GM18519 (cell line): ENCODE results near the gene ABHD6.
"Not testable (repeated sequence)": the region's sequence is repeated elsewhere in the genome, so short reads cannot be mapped to it uniquely, and the experiment has no call there.

Experiments used
- ATAC-seq: cut with Tn5 transposase; IDR thresholded peaks from one replicate; pipeline ENCODE4 v1.9.1; 2021; ENCODE audit warnings: mild to moderate bottlenecking, moderate library complexity; ENCODE audit not compliant: unreplicated experiment, low FRiP score

The ABHD6 gene, protein sequence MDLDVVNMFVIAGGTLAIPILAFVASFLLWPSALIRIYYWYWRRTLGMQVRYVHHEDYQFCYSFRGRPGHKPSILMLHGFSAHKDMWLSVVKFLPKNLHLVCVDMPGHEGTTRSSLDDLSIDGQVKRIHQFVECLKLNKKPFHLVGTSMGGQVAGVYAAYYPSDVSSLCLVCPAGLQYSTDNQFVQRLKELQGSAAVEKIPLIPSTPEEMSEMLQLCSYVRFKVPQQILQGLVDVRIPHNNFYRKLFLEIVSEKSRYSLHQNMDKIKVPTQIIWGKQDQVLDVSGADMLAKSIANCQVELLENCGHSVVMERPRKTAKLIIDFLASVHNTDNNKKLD

DNA sequence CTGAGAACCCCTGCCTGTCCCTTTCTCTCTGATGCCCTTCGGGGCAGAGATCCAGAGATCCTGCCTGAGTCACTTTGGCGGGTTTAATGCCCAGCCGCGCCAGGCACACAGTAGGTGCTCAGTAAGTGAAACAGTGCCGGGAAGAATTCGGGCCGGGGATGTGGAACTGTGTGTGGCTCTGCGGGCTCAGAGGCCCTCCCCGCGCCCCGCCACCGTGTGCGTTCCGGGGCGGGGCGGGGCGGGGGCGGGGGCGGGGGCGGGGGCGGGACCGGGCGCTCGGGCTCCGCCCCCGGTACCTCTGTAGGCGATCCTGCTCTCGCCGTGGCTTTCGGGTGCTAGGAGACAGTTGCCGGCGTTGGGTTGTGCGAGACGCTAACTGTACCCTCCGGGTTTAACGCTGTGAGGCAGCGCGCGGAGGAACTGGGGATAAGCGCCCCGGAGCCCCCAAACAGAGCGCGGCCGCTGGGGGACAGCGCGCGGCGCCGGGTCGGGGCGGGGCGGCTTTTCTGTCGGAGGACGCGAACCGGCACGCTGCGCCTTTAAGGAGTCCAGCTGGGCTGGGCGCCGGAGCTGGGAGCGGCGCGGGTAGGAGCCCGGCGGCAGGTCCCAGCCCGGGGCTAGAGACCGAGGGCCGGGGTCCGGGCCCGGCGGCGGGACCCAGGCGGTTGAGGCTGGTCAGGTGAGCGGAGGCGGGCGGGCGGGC lies at the start of gene ABHD6:
Gene ABHD6, plus strand, starts transcription at position 555 of the 703 bp plus-strand sequence. CDS start 18,795 bp downstream, outside the sequence.
- peak; percentile 53 for ATAC-seq

DNA sequence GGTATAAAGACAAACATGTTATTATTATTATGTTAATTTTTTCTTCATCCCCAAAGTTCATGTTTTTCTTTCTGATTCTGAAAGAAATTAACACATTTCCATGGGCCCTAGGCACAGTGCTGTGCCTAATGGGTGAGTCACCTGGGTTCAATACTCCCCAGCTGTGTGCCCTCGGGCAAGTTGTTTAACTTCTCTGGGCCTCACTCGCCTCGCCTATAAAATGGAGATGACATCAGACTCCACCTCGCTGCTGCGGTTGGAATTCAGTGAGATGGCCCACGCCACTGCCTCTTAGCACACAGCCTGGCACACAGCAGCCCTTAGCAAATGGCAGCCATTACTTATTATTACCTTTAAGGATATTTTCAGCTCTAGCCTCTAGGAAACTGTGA lies 49.4 kb upstream of the ABHD6 start:
- no peak for ATAC-seq

DNA sequence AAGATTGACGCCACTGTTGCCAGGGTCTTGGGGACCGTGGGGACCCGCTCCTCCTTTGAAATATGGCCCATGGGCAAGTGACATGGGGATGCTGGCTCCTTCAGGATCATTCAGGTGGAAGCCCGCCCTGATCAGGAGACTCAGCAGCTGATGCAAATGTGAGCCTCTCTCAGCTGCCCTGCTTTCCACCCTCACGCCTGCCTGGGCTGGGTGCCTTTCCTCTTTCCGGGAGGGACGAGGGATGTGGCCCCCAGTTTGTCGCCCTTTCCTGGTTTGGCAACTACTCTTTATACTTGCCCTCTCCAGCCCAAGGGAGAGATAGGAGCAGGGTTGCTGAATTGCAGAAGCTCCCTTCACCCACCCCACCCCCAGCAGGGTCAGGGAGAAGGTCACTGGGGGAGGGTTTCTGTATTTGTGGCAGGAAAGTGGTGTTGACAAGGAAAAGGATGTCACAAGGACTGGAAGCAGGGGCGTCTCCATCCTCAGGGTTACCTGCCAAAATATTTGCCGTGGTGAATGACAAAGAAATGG lies 48.6 kb upstream of the ABHD6 start:
- ATAC-seq = no peak

DNA sequence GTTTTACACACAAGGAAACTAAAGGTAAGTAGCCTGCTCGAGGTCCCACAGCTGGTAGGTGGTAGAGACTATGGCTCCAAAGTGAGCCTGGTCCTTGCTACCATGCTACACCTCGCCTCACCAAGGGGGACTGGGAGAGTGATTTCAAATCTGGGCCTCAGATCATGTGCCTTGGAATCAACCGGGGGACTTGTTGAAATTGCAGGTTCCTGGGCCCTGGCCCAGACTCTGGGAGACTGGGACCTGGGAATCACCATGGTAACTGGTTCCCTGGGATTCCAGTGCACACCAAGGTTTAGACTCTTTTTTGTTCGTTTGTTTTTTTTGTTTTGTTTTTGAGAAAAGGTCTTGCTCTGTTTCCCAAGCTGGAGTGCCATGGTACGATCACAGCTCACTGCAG lies 47.9 kb upstream of the ABHD6 start:
- ATAC-seq = no peak

DNA sequence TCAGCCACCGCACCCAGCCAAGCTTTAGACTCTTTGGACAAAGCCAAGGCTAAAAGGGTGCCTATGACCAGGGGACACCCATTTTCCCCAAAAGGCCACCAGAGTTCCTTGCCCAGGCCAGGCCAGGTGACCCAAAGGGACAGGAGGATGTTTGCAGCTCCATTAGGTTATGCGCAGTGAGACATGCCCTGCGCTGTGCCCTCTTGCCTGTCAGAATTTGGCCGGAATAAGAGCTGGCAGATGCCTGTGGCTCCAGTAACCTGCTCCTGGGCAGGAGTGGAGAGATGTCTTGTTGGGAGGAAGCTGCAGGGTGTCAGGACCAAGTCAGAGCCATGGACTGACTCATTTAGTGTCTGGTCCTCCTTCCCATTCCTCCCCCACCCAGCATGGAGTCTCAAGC lies 47.3 kb upstream of the ABHD6 start:
- ATAC-seq = no peak

DNA sequence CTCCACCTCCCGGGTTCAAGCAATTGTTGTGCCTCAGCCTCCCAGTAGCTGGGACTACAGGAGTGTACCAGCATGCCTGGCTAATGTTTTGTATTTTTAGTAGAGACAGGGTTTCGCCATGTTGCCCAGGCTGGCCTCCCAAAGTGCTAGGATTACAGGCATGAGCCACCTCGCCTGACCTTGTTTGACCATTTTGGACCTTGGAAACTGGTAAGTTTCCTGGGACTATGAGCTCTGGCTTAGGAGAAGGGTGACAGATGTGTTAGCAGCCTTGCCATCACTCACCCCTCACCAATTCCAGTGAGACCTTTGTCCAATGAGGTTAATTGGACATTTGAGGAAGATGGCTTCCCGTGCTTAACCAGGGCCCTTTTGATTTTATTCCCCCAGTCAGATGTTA lies 46.7 kb upstream of the ABHD6 start:
- ATAC-seq = no peak

DNA sequence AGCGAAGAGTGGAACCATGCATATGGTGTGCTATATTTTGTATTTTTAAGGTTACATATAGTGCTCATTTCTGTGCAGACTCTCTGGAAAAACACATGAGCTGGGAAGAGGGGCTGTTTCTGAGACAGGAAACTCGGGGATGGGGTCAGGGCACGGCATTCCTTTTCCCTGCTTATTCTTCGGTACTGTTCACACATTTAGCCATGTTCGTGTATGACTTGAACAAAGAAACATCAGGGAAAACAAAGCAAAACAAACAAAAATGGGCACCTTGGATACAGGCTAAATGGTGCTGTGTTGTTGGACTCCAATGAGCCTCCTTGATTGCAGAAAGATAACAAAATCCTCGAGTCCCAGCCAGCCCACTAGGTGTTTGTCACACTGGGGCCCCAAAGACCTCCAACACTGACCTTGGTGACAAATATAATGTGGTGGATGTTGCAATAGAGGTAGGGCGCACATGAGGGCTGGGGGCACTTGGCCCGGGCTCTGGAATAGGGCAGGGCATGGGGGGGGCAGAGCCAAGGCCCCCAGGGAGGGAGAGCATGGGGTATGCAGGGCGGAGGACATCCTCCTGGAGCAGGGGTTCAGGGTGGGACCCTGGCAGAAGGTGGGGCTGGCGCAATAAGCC lies 46.1 kb upstream of the ABHD6 start:
- no peak for ATAC-seq

DNA sequence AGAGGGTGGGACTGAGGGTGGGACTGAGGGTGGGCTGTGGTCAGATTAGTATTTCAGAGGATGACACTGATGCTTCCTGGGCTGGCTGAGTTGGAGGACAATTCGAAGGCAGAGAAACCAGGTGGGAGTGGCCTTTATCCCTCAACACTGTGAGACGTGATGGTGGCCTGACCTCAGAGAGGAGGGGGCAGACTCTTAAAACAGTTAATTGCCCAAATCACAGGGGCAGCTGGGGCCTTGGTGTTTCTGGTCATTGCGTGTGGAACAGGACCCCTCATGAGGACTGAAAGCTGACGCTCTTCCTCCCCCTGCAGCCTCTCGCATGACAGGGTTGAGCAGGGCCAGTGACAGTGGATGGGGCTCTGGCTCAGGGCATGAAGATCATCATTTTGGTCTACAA lies 45.5 kb upstream of the ABHD6 start:
- ATAC-seq = no peak

DNA sequence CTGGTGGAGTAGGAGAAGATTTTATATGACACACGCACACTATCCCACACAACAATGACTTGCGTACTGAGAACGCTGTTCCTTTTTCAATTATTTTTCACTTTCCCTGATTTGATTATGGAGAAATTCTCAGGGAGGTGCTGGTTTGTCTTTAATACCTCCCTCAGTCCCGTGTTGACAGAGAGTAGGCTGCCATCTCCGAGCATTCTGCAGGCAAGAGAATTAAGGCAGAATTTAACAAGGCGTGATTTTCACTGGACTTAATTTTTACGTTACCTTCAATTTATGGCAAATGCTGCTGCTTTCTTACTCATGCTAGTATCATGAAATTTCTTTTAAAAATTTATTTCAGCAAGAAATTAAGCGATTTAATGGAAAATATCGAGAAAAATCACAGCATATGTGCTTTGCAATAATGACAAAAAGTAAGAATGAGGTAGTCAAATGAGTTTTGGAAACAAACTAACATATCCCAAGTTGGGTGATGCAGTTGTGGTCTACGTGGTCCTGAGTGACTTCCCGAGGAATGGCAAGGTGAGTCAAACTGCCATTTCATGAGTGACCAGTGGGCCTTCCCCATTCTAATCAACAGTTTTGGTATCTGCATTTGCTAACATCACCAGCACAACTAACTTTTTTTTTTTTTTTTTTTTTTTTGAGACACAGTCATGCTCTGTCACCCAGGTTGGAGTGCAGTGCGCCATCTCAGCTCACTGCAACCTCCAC lies 43.7 kb upstream of the ABHD6 start:
- ATAC-seq = no peak

DNA sequence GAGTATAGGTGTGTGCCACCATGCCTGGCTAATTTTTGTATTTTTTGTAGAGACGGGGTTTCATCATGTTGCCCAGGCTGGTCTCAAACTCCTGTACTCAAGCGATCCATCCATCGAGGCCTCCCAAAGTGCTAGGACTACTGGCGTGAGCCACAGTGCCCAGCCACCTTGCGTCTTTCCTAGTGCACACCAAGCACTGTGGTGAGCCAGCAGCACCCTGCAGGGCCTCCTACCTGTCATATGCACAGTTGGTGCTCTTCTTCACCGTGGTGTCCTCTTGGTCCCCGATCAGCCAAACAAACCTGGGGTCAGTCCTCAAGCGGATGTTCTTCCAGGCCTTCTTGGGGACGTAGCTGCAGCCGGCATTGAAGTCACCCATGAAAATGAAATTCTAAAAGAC lies 40.0 kb upstream of the ABHD6 start:
- ATAC-seq = no peak

DNA sequence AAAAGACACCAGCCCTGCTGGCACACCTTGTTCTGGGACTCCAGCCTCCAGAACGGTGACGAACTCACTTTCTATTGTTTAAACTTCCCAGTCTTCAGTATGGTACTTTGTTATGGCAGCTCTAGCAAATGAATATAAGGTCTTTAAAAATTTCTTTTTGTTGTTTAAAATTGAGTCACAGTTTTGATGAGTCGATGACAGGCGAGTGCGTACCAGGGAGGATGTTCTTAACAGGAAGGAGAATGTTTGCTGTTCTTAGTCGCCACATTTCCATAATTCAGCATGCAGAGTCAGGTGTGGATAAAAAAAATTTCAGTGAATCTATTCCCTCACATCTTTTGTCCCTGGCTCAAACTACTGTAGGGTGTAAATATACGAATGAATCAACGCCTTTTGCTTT lies 39.2 kb upstream of the ABHD6 start:
- ATAC-seq = no peak

DNA sequence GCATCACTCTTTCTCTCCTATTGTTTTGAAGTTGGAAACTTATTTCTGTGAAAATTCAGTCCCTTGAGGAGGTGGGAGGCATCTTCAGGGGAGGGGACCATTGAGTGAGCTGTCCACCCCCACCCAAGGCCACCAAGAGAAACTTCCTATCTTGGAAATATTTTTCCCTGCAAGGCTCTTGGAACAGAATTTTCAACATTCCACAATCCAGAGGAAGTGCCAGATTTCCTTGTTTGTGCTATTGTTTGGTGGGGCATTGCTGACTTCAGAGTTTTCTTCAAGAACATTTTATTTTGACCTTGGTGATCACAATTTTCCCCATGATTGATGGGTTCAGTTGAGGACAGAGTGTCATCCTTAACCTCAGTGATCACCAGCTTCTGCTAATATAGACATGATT lies 38.8 kb upstream of the ABHD6 start:
- ATAC-seq = no peak

DNA sequence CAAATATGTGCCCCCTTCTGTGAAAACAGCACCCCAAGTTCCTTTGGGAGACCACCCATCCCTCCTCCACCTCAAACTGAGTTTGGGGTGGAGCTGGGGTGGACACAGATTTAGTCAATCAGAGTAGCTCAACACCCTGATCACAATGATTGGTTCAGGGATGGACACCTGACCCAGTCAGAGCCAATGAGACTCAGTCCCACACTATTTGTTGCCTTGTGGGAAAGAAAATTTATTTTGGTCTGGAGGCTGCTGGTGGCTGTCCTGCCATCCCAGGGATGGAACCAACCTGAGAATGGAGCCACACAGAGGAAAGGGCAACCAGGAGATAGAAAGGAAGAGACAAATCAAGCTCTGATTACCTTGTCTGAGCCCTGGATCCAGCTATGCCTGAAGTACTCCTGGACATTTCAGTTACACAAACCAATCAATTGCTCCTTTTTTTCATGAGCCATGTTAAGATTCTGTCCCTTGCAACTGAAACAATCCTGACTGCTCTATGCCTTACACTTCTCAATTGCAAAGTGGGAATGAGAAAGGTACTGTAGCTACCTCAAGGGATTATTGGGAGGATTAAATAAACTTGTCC lies 37.4 kb upstream of the ABHD6 start:
- ATAC-seq = no peak

DNA sequence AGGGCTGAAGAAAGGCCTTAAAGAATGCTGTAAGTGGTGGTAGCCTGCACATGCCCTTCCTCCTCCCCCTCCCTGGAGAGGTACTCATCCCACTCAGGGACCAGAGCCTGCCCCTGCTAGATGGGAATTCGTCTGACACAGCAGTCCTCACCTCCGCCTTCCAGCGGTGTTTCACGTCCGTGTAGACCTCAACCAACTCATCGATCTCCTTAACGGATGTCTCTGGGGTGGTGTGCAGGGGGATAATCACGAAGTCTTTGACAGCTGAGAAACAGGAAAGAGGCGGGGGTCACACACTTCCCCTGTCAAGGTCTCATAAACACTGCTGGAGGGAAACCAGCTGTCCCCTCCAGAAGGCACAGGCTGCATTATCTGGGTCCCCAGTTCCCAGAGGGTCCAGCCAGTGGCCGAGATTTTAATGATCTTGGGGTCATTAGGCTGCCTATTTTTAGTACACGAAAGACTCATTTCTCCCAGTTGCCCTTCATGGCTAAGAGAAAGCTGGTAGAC lies 36.7 kb upstream of the ABHD6 start:
- no peak for ATAC-seq

DNA sequence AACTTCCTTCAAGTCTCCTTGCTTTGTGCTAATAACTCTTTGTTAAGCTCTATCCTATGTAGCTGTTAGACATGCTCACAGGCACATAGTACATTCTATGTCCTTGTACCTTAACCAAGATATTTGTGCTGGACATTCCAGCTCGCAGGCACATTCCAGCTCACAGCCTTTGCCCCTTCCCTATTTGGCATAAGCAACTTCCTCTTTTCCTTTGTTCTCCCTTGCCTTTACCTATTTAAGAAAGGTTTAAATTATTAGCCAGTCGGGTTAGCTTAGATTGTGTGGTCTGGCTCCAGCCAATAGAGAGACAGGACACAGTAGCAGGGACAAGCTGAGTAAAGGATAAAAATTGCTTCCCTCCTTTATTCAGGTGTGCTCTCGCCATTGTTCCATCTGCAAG lies 36.1 kb upstream of the ABHD6 start:
- ATAC-seq = not testable (repeated sequence)

DNA sequence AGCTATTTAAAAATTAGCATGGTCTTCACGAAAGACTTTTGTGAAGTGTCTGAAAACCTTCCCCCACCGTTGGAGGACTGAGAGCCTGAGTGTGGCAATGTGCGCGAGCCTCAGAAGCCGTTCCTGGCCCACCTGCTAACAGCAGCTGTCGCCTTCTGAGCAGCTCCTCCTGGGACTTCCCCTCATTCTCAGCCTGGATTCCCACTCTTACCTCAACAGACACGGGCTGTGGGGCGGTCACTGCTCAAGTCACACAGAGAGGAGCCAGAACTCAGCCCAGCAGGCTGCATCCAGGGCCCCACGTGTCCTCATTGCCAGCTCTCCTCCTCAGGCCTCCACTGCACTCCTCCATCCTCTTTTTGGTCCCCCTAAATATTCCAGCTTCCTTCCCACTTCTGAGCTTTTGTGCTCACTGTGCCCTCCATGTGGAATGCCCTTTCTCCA lies 34.7 kb upstream of the ABHD6 start:
- no peak for ATAC-seq

DNA sequence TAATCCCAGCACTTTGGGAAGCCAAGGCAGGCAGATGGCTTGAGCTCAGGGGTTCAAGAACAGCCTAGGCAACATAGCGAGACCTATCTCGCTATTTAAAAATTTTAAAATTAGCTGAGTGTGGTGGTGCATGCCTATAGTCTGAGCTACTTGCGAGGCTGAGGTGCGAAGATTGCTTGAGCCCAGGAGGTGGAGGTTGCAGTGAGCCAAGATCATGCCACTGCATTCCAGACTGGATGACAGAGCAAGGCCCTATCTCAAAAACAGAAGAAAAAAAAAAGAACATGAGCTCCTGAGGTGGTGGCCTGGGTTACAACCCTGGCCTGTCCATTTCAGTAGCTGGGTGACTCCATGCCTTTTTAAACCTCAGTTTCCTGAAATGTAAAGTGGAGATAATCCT lies 34.1 kb upstream of the ABHD6 start:
- ATAC-seq = no peak

DNA sequence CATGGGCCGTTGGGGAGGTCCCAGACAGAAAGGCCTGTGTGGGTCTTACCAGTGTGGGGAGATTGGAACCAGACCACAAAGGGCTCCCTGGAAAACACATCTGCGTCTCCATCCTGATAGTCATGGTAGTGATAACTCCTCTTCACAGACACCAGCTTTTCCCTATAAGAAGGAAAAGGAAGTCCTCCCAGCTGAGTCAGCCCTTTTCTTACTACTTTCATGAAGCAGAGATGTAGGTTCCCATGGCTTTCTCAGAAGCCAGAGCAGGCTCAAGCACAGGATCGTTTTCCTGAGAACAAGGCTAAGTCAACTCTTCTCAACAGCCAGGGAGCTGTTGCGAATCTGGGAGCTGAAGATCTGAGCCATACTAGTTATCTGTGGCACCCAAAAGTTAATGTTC lies 32.9 kb upstream of the ABHD6 start:
- no peak for ATAC-seq

DNA sequence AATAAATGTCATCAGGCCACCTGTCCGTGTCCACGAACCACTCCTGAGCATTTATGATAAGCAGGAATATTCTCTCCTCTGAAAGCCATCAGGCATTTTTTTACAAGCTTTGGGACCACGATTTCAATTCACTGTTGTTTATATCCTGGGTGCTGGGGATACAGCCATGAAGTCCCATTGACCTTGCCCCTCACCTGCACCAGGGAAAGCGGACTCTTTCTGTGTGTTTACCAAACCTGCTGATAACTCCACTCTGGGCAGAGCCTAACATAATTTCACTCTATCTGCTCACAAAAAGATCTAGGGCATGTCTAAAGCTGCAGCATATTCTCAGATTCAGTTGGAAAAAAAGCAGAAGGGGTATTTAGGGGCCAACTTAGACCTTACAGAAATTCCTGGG lies 31.6 kb upstream of the ABHD6 start:
- no peak for ATAC-seq

DNA sequence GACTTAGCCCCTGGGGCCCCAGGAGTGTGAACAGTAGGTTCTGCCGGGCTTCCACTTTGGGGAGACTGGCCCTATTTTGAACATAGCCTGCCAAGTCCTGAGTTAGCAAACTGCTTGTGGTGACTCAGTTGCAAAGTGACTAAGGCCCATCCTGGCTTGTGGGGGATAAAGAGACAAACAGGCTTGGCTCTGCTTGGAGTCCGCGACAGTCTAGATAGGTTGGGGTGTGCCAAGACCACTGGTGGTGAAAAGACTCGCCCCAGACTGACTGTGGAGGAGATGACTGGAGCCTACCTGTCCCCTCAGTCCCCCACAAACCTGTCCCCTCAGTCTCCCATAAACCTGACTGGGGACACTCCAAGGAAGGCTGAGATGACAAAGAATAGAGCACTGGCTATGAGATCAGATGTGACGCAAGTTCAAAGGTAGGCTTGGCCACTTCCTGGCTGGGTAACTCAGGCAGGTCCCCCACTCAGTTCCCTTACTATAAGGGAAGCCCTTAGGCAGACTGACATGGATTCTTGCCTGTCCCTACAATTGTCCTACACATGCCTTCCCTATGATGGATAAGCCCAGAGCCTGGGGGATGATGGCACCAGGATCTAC lies 31.1 kb upstream of the ABHD6 start:
- ATAC-seq = no peak
